T-helper 17 cell (primary cell): Measurements from ENCODE around the gene AEN. TPM values are rescaled to one million over a fixed set of nuclear protein-coding genes. Genes with fewer than 3 reads are reported as not detected.
"Not testable (repeated sequence)": the region's sequence is repeated elsewhere in the genome, so short reads cannot be mapped to it uniquely, and the experiment has no call there.

Experiments
- ATAC-seq: fragments of 150-1000 bp; cut with Tn5 transposase; 2 replicates; pipeline ENCODE4 v1.10.0; 2021; ENCODE audit warnings: mild to moderate bottlenecking, moderate library complexity
- DNase-seq, 3 donors: peaks; one replicate each; pipeline versions ENCODE4 v3.0.0 to v3.0.0-alpha.2; 2020 to 2021
- H3K9me3 ChIP-seq: one replicate; pipeline ENCODE4 v1.7.0; 2013; ENCODE audit warnings: low read length, mild to moderate bottlenecking; ENCODE audit not compliant: control insufficient read depth, poor library complexity, severe bottlenecking
- H3K27ac Mint-ChIP-seq: one replicate; pipeline ENCODE4 v1.8.0; 2022; ENCODE audit warnings: mild to moderate bottlenecking, moderate library complexity, mixed read lengths
- H3K27me3 Mint-ChIP-seq: one replicate; pipeline ENCODE4 v1.8.0; 2022; ENCODE audit warnings: mixed read lengths
- H3K36me3 Mint-ChIP-seq: one replicate; pipeline ENCODE4 v1.8.0; 2022; ENCODE audit warnings: low read depth, mixed read lengths
- H3K4me1 Mint-ChIP-seq: one replicate; pipeline ENCODE4 v1.8.0; 2022; ENCODE audit warnings: mild to moderate bottlenecking, mixed read lengths
- H3K4me3 Mint-ChIP-seq: one replicate; pipeline ENCODE4 v1.8.0; 2022; ENCODE audit warnings: mild to moderate bottlenecking, moderate library complexity, mixed read lengths
- total RNA-seq, 4 donors: library from RNA in 2 of 4; stranded (reverse) in 2 of 4; gene quantifications; one replicate each; pipeline ENCODE4 v1.2.3 and lab custom pipeline; 2022 to 2026

Gene AEN
- total RNA-seq, 2 donors from 2014 or later = 32.2 to 41.0 TPM

DNA sequence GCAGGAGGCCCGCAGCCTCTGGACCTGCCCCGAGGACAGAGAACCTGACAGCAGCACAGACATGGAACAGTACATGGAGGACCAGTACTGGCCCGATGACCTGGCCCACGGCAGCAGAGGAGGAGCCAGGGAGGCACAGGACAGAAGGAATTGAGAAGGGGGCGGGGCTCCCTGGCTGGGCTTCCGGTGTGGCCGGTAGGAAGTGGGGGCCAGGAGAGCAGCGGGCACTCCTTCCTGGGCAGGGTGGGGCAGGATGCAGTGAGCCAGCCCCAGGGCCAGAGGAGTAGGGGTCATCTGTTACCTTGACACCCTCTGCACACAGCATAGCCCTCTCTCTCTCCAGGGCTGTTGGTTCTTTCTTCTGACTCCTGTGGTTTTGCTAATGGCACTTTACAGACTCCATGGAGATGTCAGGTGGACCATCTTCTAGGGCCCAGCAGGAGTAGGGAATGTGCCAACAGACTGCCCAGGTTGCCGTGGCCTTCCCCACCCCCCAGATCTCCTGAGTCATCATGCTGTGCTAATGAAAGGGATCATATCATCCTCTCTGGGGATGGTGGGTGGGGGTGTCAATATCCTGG lies 9.1 kb downstream of the AEN start:
- Mint-ChIP-seq H3K27me3 (no peaks in the 10 kb centered on the region), H3K4me3 (peak overlapping the region; percentile 82), H3K4me1 (peaks cover 57% of the 10 kb centered on the region), H3K36me3 (peaks cover 5% of the 10 kb centered on the region), H3K27ac (peak overlapping the region; percentile 100)
- no peak for DNase-seq
- no peak for ATAC-seq
- no peaks in the 10 kb centered on the region for H3K9me3 ChIP-seq

DNA sequence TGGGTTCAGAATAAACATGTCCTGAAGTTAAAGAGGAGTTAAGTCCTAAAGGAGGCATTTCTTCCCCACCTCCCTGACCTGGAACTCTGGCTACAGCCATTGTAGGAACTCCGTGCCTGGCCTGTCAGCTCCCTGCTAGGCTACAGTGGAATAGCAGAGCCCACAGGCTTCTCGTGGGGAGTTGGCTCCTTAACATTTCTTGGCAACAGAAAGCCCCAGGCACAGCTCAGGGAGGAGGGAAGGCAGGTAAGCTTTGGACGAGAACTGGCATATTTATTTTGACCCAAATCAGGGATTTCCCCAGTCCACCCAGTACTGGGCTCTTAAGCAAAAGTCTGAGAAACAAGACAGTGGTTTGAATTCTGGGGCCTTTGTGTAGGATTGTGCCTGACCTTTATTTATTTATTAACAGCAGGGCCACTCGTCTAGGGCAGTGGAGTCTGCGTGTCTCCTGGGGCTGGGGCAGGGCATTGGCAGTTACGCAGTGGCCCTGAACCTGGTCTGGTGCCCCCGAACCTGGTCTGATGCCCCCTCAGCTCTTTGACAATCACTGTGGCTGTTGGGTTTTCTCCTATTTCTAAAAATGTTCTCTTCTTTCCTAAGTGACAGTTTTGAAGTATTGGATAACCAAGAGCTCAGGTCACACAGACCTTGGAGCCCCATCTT lies 9.8 kb downstream of the AEN start:
- peak overlapping the region; percentile 100 for H3K27ac Mint-ChIP-seq
- DNase-seq (no peak), ATAC-seq (no peak)
- H3K4me1 Mint-ChIP-seq = peaks cover 60% of the 10 kb centered on the region
- H3K36me3 Mint-ChIP-seq = peaks cover 5% of the 10 kb centered on the region
- H3K9me3 ChIP-seq = no peaks in the 10 kb centered on the region
- peak overlapping the region; percentile 82 for H3K4me3 Mint-ChIP-seq
- no peaks in the 10 kb centered on the region for H3K27me3 Mint-ChIP-seq

DNA sequence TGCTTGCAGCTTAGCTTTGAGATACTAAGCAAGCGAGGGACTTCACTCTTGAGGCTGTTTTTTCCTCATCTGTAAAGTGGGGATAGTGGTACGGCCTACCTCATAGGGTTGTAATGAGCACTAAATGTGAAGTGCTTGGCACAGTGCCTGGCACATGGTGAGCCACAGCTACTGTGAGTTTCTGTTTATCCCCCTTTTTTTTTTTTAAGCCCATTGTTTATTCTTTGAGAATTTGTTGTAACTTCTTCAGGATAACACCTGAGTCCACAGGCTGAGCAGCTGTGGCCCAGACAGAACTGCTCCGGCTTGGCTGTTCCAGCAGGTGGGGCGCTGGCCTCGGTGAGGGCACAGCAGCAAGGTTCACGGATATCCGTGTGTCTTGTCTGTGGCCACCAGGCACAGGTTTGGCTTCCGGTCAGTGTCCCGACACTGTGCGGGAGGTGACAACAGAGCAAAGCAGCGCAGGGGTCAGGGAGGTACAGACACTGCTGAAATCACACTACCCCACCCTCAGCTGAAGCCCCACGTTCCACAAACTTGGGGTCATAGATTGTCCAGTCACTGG lies 10.4 kb downstream of the AEN start:
- no peak overlapping the region for H3K4me3 Mint-ChIP-seq
- peak overlapping the region; percentile 100 for H3K27ac Mint-ChIP-seq
- H3K36me3 Mint-ChIP-seq = peaks cover 5% of the 10 kb centered on the region
- no peaks in the 10 kb centered on the region for H3K27me3 Mint-ChIP-seq
- ATAC-seq (no peak), DNase-seq (no peak)
- H3K9me3 ChIP-seq = no peaks in the 10 kb centered on the region
- peaks cover 62% of the 10 kb centered on the region for H3K4me1 Mint-ChIP-seq

DNA sequence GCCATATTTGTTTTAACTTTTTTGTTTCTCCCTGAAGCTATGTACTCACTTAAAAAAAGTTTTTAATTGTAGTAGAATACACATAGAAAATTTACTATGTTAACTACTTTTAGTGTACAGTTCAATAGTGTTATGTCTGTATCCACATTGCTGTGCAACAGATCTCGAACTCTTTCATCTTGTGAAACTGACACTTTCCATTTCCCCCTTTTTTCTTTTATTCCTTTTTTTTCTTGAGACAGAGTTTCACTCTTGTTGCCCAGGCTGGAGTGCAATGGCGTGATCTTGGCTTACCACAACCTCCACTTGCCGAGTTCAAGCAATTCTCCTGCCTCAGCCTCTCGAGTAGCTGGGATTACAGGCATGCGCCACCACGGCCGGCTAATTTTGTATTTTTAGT lies 11.7 kb downstream of the AEN start:
- Mint-ChIP-seq H3K4me1 (peaks cover 64% of the 10 kb centered on the region), H3K27ac (peak overlapping the region; percentile 100)
- H3K36me3 Mint-ChIP-seq, ATAC-seq, DNase-seq, H3K27me3 Mint-ChIP-seq, H3K9me3 ChIP-seq, H3K4me3 Mint-ChIP-seq: not testable (repeated sequence)

DNA sequence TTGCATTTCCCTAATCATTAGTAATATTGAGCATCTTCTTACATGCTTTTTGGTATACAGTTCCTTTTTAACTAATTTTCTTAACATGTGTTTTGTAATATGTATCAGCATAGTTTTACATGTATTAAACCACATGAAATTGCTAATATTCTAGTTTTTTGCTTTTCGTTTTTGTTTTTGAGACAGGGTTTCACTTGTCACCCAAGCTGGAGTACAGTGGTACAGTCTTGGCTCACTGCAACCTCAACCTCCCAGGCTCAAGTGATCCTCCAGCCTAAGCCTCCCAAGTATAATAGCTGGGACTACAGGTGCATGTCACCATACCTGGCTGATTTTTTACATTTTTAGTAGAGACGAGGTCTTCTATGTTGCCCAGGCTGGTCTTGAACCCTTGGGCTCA lies 13.3 kb downstream of the AEN start:
- H3K9me3 ChIP-seq = no peaks in the 10 kb centered on the region
- Mint-ChIP-seq H3K27ac (peak overlapping the region; percentile 100), H3K4me1 (peaks cover 66% of the 10 kb centered on the region), H3K27me3 (no peaks in the 10 kb centered on the region), H3K36me3 (peaks cover 6% of the 10 kb centered on the region), H3K4me3 (peak overlapping the region; percentile 28)
- ATAC-seq = no peak
- DNase-seq = no peak

DNA sequence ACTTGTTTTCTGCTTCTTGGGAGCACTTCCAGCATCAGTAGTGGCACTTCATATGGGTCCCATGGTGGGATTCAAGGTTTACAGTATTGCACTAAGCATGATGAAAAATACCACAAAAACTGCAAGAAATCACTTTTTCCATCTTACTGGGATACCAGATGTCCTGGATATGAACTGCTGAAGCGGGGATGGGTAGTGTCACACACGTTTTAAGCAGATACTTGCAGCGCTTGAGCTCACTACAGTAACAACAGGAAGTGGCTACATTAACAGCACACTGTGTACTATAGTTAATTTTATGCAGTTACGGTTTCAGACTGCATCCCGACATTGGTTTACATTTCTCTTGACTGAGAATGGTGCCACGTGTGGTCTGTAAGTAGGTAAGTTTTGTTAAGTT lies 14.2 kb downstream of the AEN start:
- no peaks in the 10 kb centered on the region for H3K9me3 ChIP-seq
- DNase-seq (peak in 1 of 3 donors; percentile 17), ATAC-seq (peak; percentile 40)
- peaks cover 4% of the 10 kb centered on the region for H3K36me3 Mint-ChIP-seq
- no peaks in the 10 kb centered on the region for H3K27me3 Mint-ChIP-seq
- peak overlapping the region; percentile 100 for H3K27ac Mint-ChIP-seq
- H3K4me1 Mint-ChIP-seq = peaks cover 64% of the 10 kb centered on the region
- peak overlapping the region; percentile 98 for H3K4me3 Mint-ChIP-seq

DNA sequence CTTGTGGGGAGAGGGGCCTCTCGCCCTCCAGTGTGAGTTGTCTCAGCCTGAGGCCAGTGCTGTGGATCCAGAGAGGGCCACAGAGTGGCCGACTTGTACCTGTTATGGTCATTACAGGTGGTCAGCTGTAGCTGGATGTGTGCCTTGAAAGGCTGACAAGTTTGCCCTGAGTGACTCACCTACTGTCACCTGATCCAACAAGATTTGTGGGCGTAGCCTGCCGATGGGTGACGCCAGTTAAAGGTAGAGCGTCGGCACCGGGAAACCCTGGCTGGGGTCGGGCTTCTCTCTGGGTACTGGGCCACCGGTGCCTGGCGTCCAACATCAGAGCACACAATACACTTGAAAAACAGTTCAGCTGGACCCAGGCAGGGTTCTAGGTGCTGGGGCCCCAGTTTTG lies 14.9 kb downstream of the AEN start:
- DNase-seq (peak; percentile 61 to 78 (median 61)), ATAC-seq (peak; percentile 47)
- H3K4me3 Mint-ChIP-seq = peak overlapping the region; percentile 98
- H3K36me3 Mint-ChIP-seq = peaks cover 3% of the 10 kb centered on the region
- peak overlapping the region; percentile 100 for H3K27ac Mint-ChIP-seq
- no peaks in the 10 kb centered on the region for H3K9me3 ChIP-seq
- H3K27me3 Mint-ChIP-seq = no peaks in the 10 kb centered on the region
- peaks cover 61% of the 10 kb centered on the region for H3K4me1 Mint-ChIP-seq

DNA sequence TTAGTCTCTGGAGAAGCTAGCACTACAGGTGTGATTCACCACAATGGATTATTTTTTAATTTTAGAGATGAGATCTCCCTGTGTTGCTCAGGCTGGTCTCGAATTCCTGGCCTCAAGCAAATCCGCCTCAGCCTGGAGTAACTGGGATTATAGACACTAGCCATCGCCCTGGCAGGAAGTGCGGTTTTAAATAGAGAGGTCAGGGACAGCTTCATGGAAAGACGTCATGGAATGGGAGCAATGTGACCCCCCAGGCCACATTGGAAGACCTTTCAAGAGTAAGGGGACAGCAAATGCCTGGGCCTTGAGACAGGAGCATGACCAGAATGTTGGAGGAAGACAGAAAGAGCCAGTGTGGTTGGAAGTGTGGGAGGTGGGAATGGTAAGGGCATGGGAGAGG lies 15.5 kb downstream of the AEN start:
- Mint-ChIP-seq H3K4me1 (peaks cover 58% of the 10 kb centered on the region), H3K27me3 (no peaks in the 10 kb centered on the region), H3K36me3 (peaks cover 3% of the 10 kb centered on the region), H3K4me3 (peak overlapping the region; percentile 98), H3K27ac (peak overlapping the region; percentile 100)
- H3K9me3 ChIP-seq = no peaks in the 10 kb centered on the region
- ATAC-seq (no peak), DNase-seq (no peak)

DNA sequence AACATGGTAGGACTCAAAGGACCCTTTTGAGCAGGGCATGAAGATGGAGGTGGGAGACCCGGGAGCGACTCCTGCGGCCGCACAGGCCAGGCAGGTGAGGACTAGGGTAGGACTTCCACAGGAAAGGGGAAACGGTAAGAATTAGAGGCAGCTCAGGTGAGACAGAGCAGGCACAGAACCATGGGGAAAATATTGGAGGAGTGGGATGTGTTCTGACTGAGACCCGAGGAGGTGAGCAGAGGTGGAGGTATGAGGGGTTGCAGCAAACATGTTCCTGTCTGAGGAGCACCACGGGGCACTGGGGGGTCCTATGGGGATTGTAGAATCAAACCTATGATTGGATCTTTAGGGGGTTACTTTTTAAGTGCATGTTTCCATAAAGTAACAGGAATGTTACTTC lies 16.3 kb downstream of the AEN start:
- Mint-ChIP-seq H3K27ac (peak overlapping the region; percentile 100), H3K4me1 (peaks cover 58% of the 10 kb centered on the region), H3K4me3 (peak overlapping the region; percentile 98), H3K36me3 (peaks cover 5% of the 10 kb centered on the region), H3K27me3 (no peaks in the 10 kb centered on the region)
- DNase-seq (no peak), ATAC-seq (no peak)
- no peaks in the 10 kb centered on the region for H3K9me3 ChIP-seq

DNA sequence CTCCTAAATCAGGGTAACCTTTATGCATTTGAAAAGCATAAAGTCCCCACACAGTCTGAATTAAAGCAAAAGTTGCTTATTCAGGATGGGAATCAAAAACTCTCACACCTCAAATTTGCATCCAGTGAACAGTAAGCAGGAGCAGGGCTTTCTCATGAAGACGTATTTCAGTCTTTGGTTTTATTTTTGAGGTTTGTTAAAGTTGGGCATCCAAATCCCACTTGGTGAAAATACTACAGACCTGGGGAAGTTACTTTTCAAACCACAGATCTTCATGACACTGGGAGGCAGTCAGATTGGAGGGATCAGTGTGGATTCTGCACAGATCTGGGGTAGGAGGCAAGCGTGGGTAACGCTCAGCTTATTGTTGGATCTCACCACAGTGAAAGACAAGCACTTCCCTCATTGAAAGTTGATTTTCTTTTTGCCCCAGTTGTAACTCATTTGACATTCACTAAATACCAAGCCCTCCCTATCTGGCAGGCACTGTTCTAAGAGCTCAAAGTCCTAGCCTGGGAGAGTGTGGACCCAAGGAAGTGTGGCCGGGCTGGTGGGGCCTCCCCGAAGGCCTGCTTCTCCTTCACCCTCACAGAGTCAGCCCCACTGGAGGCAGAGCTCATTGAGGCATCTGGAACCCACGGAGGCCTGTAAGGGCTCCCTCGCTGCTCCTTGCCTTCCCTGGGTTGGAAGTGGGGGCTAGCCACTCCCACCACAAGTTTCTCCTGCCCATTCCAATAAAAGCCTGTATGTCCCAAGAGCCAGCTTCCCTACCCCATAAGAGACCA lies 16.9 kb downstream of the AEN start:
- Mint-ChIP-seq H3K4me3 (peak overlapping the region; percentile 98), H3K27ac (peak overlapping the region; percentile 100), H3K4me1 (peaks cover 58% of the 10 kb centered on the region), H3K27me3 (no peaks in the 10 kb centered on the region), H3K36me3 (peaks cover 5% of the 10 kb centered on the region)
- no peak for DNase-seq
- ATAC-seq = no peak
- no peaks in the 10 kb centered on the region for H3K9me3 ChIP-seq

DNA sequence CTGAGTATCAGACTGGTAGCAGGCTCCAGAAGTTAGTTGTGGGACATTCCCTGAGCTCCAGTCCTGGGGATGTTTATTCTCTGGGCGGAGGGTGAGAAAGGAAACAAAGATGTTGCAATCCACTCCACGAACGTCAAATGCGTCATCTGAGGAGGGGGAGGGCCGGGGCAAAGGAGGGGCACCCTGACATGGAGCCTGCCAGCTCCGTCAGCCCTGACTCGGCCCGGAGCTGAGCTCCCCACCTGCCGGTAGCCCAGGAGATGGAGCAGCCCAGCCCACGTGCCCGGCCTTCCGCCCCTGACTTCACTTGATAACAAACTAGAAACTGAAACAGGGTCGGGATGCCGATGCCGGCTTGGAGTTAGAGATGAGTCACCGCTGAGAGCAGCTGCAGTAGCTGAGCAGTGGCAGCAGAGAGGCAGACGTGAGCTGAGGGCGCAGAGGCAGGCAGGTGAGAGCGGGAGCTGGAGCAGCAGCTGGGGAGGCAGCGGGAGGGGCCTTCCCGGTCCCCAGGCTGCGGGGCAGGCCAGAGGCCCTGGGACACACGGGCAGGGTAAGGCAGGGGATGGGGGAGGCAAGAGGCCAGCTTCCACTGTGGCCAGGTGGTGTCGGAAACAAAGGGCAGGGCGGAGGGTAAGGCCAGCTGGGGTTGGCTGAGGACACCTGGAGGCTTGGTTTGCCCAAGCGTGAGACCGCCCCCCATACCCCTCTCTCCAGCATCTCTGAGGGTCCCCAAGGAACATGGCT lies 17.7 kb downstream of the AEN start, which contains the start of gene ISG20:
Gene ISG20, plus strand, starts transcription at position 391 of the 747 bp plus-strand sequence. Its CDS starts 351 bp downstream, at position 742.
- peak within 1 kb of the TSS; percentile 100 for H3K27ac Mint-ChIP-seq
- no peaks in the 10 kb centered on the region for H3K27me3 Mint-ChIP-seq
- H3K9me3 ChIP-seq = no peaks in the 10 kb centered on the region
- peak within 1 kb of the TSS; percentile 98 for H3K4me3 Mint-ChIP-seq
- peaks cover 55% of the 10 kb centered on the region for H3K4me1 Mint-ChIP-seq
- peak; percentile 93 to 98 (median 93) for DNase-seq
- peak; percentile 87 for ATAC-seq
- H3K36me3 Mint-ChIP-seq = peaks cover 6% of the 10 kb centered on the region

DNA sequence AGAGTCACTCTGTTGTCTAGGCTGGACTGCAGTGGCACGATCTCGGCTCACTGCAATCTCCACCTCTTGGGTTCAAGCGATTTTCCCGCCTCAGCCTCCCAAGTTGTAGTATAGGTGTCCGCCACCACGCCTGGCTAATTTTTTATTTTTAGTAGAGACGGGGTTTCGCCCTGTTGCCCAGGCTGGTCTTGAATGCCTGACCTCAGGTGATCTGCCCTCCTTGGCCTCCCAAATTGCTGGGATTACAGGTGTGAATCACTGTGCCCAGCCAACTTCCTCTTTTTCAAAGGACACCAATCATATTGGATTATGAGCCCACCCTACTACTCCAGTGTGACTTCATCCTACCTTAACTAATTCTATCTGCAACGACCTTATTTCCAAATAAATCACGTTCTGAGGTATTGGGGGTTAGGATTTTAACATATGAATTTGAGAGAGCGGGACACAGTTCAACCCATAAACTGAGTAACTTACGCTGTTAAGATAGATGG lies 20.9 kb downstream of the AEN start:
- H3K36me3 Mint-ChIP-seq = peaks cover 15% of the 10 kb centered on the region
- H3K4me3 Mint-ChIP-seq = peak overlapping the region; percentile 77
- H3K27me3 Mint-ChIP-seq = no peaks in the 10 kb centered on the region
- no peaks in the 10 kb centered on the region for H3K9me3 ChIP-seq
- no peak for ATAC-seq
- no peak for DNase-seq
- H3K4me1 Mint-ChIP-seq = peaks cover 59% of the 10 kb centered on the region
- peak overlapping the region; percentile 100 for H3K27ac Mint-ChIP-seq
